ENCODE measurements around the gene COPG2. TPM values are rescaled to one million over a fixed set of nuclear protein-coding genes. Genes with fewer than 3 reads are reported as not detected.

Gene COPG2
- total and polyA plus RNA-seq, 2 of the 13 experiments (the other 11 are each of a cell fraction or from before 2014, with no cell fraction given) = 14.1 to 17.7 TPM

DNA sequence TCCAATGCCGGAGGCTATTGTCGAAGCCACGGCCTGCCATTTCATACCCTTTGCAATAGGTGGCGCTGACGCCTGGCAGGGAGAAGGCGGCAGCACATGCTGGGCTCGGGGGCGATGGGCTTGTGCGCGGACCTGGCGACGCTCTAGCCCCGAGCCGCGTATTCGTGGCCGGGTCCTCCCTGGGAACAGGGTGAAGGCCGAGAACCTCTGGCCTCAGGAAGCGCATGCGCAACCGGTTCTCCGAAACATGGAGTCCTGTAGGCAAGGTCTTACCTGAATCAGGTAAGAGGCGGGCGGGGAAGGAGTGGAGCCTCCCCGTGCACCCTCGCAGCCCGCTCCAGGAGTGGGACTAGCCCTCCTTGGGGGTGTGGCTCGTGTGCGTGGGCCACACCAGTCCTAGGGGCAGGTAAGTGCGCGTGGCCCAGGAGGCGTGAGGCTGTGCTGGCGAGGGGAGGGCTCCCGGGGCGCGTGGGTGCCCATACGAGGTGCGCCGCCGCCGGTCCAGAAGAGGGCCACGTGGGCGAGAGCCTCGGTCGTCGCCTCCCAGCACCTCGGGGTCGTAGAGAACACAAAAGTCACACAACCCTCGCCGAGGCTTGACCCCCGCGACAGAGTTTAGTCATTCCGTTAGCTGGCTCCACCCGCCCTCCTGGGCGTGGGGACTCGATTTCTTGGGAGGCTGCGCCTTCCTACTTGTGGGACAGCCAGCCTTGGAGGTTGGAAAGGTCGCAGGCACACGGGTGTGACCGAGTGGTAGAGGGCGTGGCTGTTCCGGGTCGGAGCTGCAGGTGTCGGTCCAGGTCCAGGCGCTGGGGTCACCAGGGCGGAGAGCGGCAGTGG is 182.2 kb downstream of the COPG2 start (continued):
- TF ChIP-seq BATF2 (CRISPR knock-in tag; IDR thresholded peaks at IDR 0.05) = no peak
- no peak for TF ChIP-seq ZNF354B (CRISPR knock-in tag; IDR thresholded peaks at IDR 0.05)
- TF ChIP-seq ZBTB21 (CRISPR knock-in tag; IDR thresholded peaks at IDR 0.05) = no peak
- TF ChIP-seq BRF2 (CRISPR knock-in tag; IDR thresholded peaks at IDR 0.05) = no peak
- TF ChIP-seq NRL (CRISPR knock-in tag; IDR thresholded peaks at IDR 0.05; ENCODE audit: borderline replicate concordance) = peak; percentile 54
- TF ChIP-seq DMAP1 (CRISPR knock-in tag; IDR thresholded peaks at IDR 0.05) = peak; percentile 76
- TF ChIP-seq ZNF136 (CRISPR knock-in tag; IDR thresholded peaks at IDR 0.05; ENCODE audit: low read depth) = 0 out of 2 replicates have a peak, but pooled peaks have one; percentile 75
- no peak for TF ChIP-seq FOXM1 (CRISPR knock-in tag; IDR thresholded peaks at IDR 0.05)
- peak; percentile 72 for TF ChIP-seq KDM3A (CRISPR knock-in tag; IDR thresholded peaks at IDR 0.05; ENCODE audit: low read depth)
- no peak for TF ChIP-seq NPAS2 (CRISPR knock-in tag; IDR thresholded peaks at IDR 0.05; ENCODE audit: borderline replicate concordance)
- peak; percentile 80; the same call in 1 of the 2 replicates for TF ChIP-seq ZNF878 (CRISPR knock-in tag; IDR thresholded peaks at IDR 0.05)
- TF ChIP-seq HMGA1 (CRISPR knock-in tag; conservative IDR thresholded peaks at IDR 0.05) = no peak
- TF ChIP-seq MXI1 (IDR thresholded peaks at IDR 0.05; ENCODE audit: borderline replicate concordance, low read depth, low read length) = peak; percentile 56; the same call in 1 of the 3 replicates
- TF ChIP-seq PCBP2 (optimal IDR thresholded peaks at IDR 0.05; ENCODE audit: low read depth, low read length, poor library complexity, severe bottlenecking) = no peak
- TF ChIP-seq, protein P1, sequence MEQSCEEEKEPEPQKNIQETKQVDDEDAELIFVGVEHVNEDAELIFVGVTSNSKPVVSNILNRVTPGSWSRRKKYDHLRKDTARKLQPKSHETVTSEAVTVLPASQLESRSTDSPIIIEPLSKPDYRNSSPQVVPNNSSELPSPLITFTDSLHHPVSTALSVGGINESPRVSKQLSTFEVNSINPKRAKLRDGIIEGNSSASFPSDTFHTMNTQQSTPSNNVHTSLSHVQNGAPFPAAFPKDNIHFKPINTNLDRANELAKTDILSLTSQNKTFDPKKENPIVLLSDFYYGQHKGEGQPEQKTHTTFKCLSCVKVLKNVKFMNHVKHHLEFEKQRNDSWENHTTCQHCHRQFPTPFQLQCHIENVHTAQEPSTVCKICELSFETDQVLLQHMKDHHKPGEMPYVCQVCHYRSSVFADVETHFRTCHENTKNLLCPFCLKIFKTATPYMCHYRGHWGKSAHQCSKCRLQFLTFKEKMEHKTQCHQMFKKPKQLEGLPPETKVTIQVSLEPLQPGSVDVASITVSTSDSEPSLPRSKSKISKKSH (CRISPR knock-in tag; IDR thresholded peaks at IDR 0.05; ENCODE audit: borderline replicate concordance) = 0 out of 2 replicates have a peak, but pooled peaks have one; percentile 35
- 0 out of 2 replicates have a peak, but pooled peaks have one; percentile 38 for TF ChIP-seq ZNF33B (CRISPR knock-in tag; IDR thresholded peaks at IDR 0.05)
- peak; percentile 42; the same call in 1 of the 2 replicates for TF ChIP-seq ATF7-NPFF (CRISPR knock-in tag; IDR thresholded peaks at IDR 0.05; ENCODE audit: low read depth)
- TF ChIP-seq E2F5 (CRISPR knock-in tag; conservative IDR thresholded peaks at IDR 0.05) = peak; percentile 50; the same call in 1 of the 2 replicates
- TF ChIP-seq GTF3A (CRISPR knock-in tag; conservative IDR thresholded peaks at IDR 0.05) = no peak
- TF ChIP-seq KDM5A (IDR thresholded peaks at IDR 0.05; ENCODE audit: borderline replicate concordance, low read length) = no peak
- TF ChIP-seq ZNF224 (CRISPR knock-in tag; IDR thresholded peaks at IDR 0.05) = no peak
- no peak; the same call in 1 of the 2 replicates for TF ChIP-seq ZNF274 (CRISPR knock-in tag; IDR thresholded peaks at IDR 0.05)
- TF ChIP-seq, protein P2, sequence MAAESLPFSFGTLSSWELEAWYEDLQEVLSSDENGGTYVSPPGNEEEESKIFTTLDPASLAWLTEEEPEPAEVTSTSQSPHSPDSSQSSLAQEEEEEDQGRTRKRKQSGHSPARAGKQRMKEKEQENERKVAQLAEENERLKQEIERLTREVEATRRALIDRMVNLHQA (CRISPR knock-in tag; IDR thresholded peaks at IDR 0.05) = no peak
- TF ChIP-seq ZNF251 (CRISPR knock-in tag; IDR thresholded peaks at IDR 0.05) = no peak
- peak; percentile 41 for TF ChIP-seq TEAD3 (CRISPR knock-in tag; optimal IDR thresholded peaks at IDR 0.05; ENCODE audit: borderline replicate concordance)
- TF ChIP-seq ZNF343 (CRISPR knock-in tag; IDR thresholded peaks at IDR 0.05) = no peak
